Activated CD8-positive, alpha-beta memory T cell treated with anti-CD3 and anti-CD28 coated beads for 48 hours (primary cell): ENCODE results near the gene GGA2.
"Not testable (repeated sequence)": the region's sequence is repeated elsewhere in the genome, so short reads cannot be mapped to it uniquely, and the experiment has no call there.

ENCODE experiments used
- DNase-seq, 3 experiments: peaks; one replicate each; pipeline ENCODE4 v3.0.0-alpha.2; 2020; ENCODE audit warnings: low read depth in 2 of 3, low spot score in 2 of 3

GGA2 gene

GRCh38 chr16:23478566-23478965, 31.7 kb downstream of the GGA2 start:
- no peak for DNase-seq

GRCh38 chr16:23476289-23476688, 34.0 kb downstream of the GGA2 start:
- no peak for DNase-seq

GRCh38 chr16:23469814-23470213, 40.5 kb downstream of the GGA2 start:
- DNase-seq = no peak

GRCh38 chr16:23466162-23466885, 44.0 kb downstream of the GGA2 start:
- no peak for DNase-seq

- DNase-seq = no peak
These were observed 45.1 kb downstream of the GGA2 start for GRCh38 chr16:23465179-23465578.

GRCh38 chr16:23464196-23464595, 46.1 kb downstream of the GGA2 start:
- no peak for DNase-seq

GRCh38 chr16:23462994-23463393, 47.3 kb downstream of the GGA2 start:
- not testable (repeated sequence) for DNase-seq

GRCh38 chr16:23453338-23454052, 56.8 kb downstream of the GGA2 start:
- no peak for DNase-seq

GRCh38 chr16:23452572-23453337, 57.5 kb downstream of the GGA2 start, which contains the start of gene COG7:
Gene COG7 (minus strand): TSS chr16:23453189. CDS start chr16:23452994, 195 bp downstream.
- DNase-seq = peak; percentile 61 to 81 (median 79)

- no peak for DNase-seq
These were observed 58.1 kb downstream of the GGA2 start for GRCh38 chr16:23452221-23452571.

- DNase-seq = no peak
These were observed 61.9 kb downstream of the GGA2 start for GRCh38 chr16:23448392-23448791.

- DNase-seq = not testable (repeated sequence)
These were observed 72.8 kb downstream of the GGA2 start for GRCh38 chr16:23437542-23437941.

- DNase-seq = no peak
These were observed 73.3 kb downstream of the GGA2 start for GRCh38 chr16:23436951-23437350.

GRCh38 chr16:23435500-23435899, 74.8 kb downstream of the GGA2 start:
- DNase-seq = peak; percentile 13 to 32 (median 23)

GRCh38 chr16:23434380-23434779, 75.9 kb downstream of the GGA2 start:
- DNase-seq = no peak

- DNase-seq = no peak
These were observed 76.9 kb downstream of the GGA2 start for GRCh38 chr16:23433261-23433920.

- DNase-seq = no peak
These were observed 77.8 kb downstream of the GGA2 start for GRCh38 chr16:23432176-23433128.

- DNase-seq = no peak
These were observed 81.9 kb downstream of the GGA2 start for GRCh38 chr16:23428351-23428750.

- DNase-seq = no peak
These were observed 85.9 kb downstream of the GGA2 start for GRCh38 chr16:23424292-23424958.
